B cell (primary cell): ENCODE results near the gene FOXI3. TPM values are rescaled to one million over a fixed set of nuclear protein-coding genes. Genes with fewer than 3 reads are reported as not detected.

Source experiments
- ATAC-seq: fragments of 200-7000 bp; cut with Tn5 transposase; one replicate; pipeline ENCODE4 v1.10.0; 2021; ENCODE audit warnings: low read depth, mild to moderate bottlenecking, moderate number of reproducible peaks, moderate library complexity
- CTCF ChIA-PET: fragments of 350-600 bp; sonication (Branson Sonifier 250); formaldehyde crosslinking; loops from one replicate; lab custom pipeline; 2021; ENCODE audit warnings: antibody characterized with exemption, inconsistent platforms; lab: Charles Lee
- POLR2A ChIA-PET: fragments of 350-600 bp; sonication (Branson Sonifier 250); formaldehyde crosslinking; loops from one replicate; lab custom pipeline; 2021; ENCODE audit warnings: antibody characterized with exemption; lab: Charles Lee
- DNase-seq: peaks from one replicate; pipeline ENCODE4 v3.0.0; 2013
- H2AFZ ChIP-seq: 2 replicates; pipeline ENCODE4 v1.6.1; 2012; ENCODE audit warnings: mild to moderate bottlenecking, low read depth, low read length; ENCODE audit not compliant: insufficient read depth, poor library complexity, severe bottlenecking
- H3K27ac ChIP-seq, 2 donors: 1 replicate in 1 of 2; 2 replicates in 1 of 2; pipeline ENCODE4 v1.5.1; 2012 to 2013; ENCODE audit warnings: low read length in 2 of 2, mild to moderate bottlenecking in 2 of 2, moderate library complexity in 1 of 2
- H3K27me3 ChIP-seq, 4 experiments: fragments of 200-600 bp in 1 of 4; sonication (generic) in 1 of 4; replicated peaks in 1 of 4; 1 replicate in 2 of 4; 2 replicates in 2 of 4; pipeline versions ENCODE4 v1.6.1 to v1.7.0; 2013 to 2016; ENCODE audit warnings: low read length in 3 of 4, mild to moderate bottlenecking in 2 of 4, mixed read lengths in 1 of 4, moderate library complexity in 1 of 4; ENCODE audit not compliant: insufficient read depth in 4 of 4, control insufficient read depth in 3 of 4; ENCODE audit errors: control extremely low read depth in 1 of 4
- H3K36me3 ChIP-seq, 2 experiments: replicated peaks in 1 of 2; 1 replicate in 1 of 2; 2 replicates in 1 of 2; pipeline versions ENCODE4 v1.6.1 to v1.7.1; 2013; ENCODE audit warnings: low read length in 1 of 2; ENCODE audit not compliant: insufficient read depth in 2 of 2, control insufficient read depth in 1 of 2; ENCODE audit errors: control extremely low read depth in 1 of 2, extremely low read depth in 1 of 2
- H3K4me1 ChIP-seq, 2 donors: fragments of 200-600 bp in 1 of 2; sonication (generic) in 1 of 2; 1 replicate in 1 of 2; 2 replicates in 1 of 2; pipeline versions ENCODE4 v1.5.1 to v1.6.1; 2013 to 2017; ENCODE audit warnings: low read length in 2 of 2; ENCODE audit not compliant: control insufficient read depth in 2 of 2, insufficient read depth in 2 of 2
- H3K4me2 ChIP-seq: replicated peaks from 2 replicates; pipeline ENCODE3; 2012; ENCODE audit warnings: mild to moderate bottlenecking, low read depth, low read length; ENCODE audit not compliant: poor library complexity, severe bottlenecking
- H3K4me3 ChIP-seq, 5 experiments: fragments of 200-600 bp in 1 of 5; sonication (generic) in 1 of 5; 1 replicate in 3 of 5; 2 replicates in 2 of 5; pipeline versions ENCODE4 v1.5.1 to v1.7.0; 2011 to 2016; ENCODE audit warnings: low read length in 4 of 5, mild to moderate bottlenecking in 4 of 5, low read depth in 2 of 5, control low read depth in 1 of 5, moderate library complexity in 1 of 5; ENCODE audit not compliant: insufficient read depth in 1 of 5; ENCODE audit errors: control extremely low read depth in 1 of 5, extremely low read depth in 1 of 5
- H3K79me2 ChIP-seq: fragments of 200-600 bp; sonication (generic); one replicate; pipeline ENCODE4 v1.6.0; 2016; ENCODE audit warnings: low read length; ENCODE audit not compliant: control insufficient read depth, insufficient read depth
- H3K9ac ChIP-seq: fragments of 200-600 bp; sonication (generic); 2 replicates; pipeline ENCODE4 v1.6.1; 2017; ENCODE audit warnings: mild to moderate bottlenecking, low read length, moderate library complexity
- H3K9me3 ChIP-seq, 3 donors: one replicate each; pipeline versions ENCODE4 v1.6.1 to v1.7.1; 2013; ENCODE audit warnings: low read length in 2 of 3; ENCODE audit not compliant: control insufficient read depth in 2 of 3, insufficient read depth in 1 of 3; ENCODE audit errors: control extremely low read depth in 1 of 3
- H4K20me1 ChIP-seq: 2 replicates; pipeline ENCODE4 v1.6.0; 2012; ENCODE audit warnings: mild to moderate bottlenecking, low read length; ENCODE audit not compliant: insufficient read depth, control insufficient read depth, poor library complexity, severe bottlenecking
- H3K27ac Mint-ChIP-seq: one replicate; pipeline ENCODE4 v1.8.0; 2021; ENCODE audit warnings: mixed read lengths
- H3K27me3 Mint-ChIP-seq: one replicate; pipeline ENCODE4 v1.8.0; 2021; ENCODE audit warnings: mixed read lengths
- H3K4me1 Mint-ChIP-seq: one replicate; pipeline ENCODE4 v1.8.0; 2021; ENCODE audit warnings: mixed read lengths
- H3K4me3 Mint-ChIP-seq: one replicate; pipeline ENCODE4 v1.8.0; 2021; ENCODE audit warnings: mixed read lengths
- H3K9me3 Mint-ChIP-seq: one replicate; pipeline ENCODE4 v1.8.0; 2022; ENCODE audit warnings: mixed read lengths; ENCODE audit not compliant: insufficient read depth
- EZH2 ChIP-seq: IDR thresholded peaks from 2 replicates; pipeline ENCODE4 v1.6.1; 2012; ENCODE audit warnings: borderline replicate concordance, low read depth, mild to moderate bottlenecking, moderate library complexity, low read length; ENCODE audit not compliant: insufficient read depth, poor library complexity, severe bottlenecking
- WGBS: methylation state at CpG from one replicate; pipeline ENCODE4 v1.1.5; 2013; ENCODE audit warnings: missing lambda C conversion rate; ENCODE audit not compliant: insufficient coverage; 5-methylcytosine and 5-hydroxymethylcytosine counted together
- intact Hi-C: fragments of 100-400 bp; cut with micrococcal nuclease; formaldehyde crosslinking; loops from one replicate; pipeline ENCODE4 v1.10.0; 2022
- polyA minus RNA-seq: library from RNA; depleted of rRNA, polyadenylated mRNA; stranded (reverse); fragments of >200 nt; gene quantifications from 2 replicates; pipeline ENCODE4 v1.2.3, GENCODE V29; 2012
- polyA plus RNA-seq: library from polyadenylated mRNA; depleted of rRNA; stranded (reverse); fragments of >200 nt; gene quantifications from 2 replicates; pipeline ENCODE4 v1.2.3, GENCODE V29; 2012
- total RNA-seq, 2 donors: library from RNA; stranded (reverse); fragments of 120-200 nt in 1 of 2; gene quantifications; 1 replicate in 1 of 2; 2 replicates in 1 of 2; pipeline versions ENCODE4 v1.2.3 to v1.2.4, GENCODE V29; 2013 to 2022
- TF ChIP-seq, protein P1 (sequence below): fragments of 200-600 bp; IDR thresholded peaks from one replicate; pipeline ENCODE4 v1.8.0; 2022; ENCODE audit warnings: antibody characterized with exemption, mild to moderate bottlenecking

Gene FOXI3
- total RNA-seq, result not detected in 2 replicates
- total RNA-seq (2013), result not detected
- not detected in 2 replicates for polyA plus RNA-seq
- polyA minus RNA-seq, result not detected in 2 replicates

GRCh38 chr2:88452565-88452905, at the start of gene FOXI3:
Gene FOXI3, minus strand, starts transcription at chr2:88452693. Its CDS starts 158 bp downstream, at chr2:88452535.
- no peaks in the 10 kb centered on the region for H3K36me3 ChIP-seq
- CTCF ChIA-PET, result no interaction called here
- POLR2A ChIA-PET, result no interaction called here
- peaks cover 0 to 12% (median 2%) of the 10 kb centered on the region in 3 donors for H3K9me3 ChIP-seq
- peak within 1 kb of the TSS; percentile 85 for H3K4me3 Mint-ChIP-seq
- peaks cover 10% of the 10 kb centered on the region for H3K4me1 Mint-ChIP-seq
- no peak within 1 kb of the TSS for H3K9ac ChIP-seq
- TF ChIP-seq, protein P1, sequence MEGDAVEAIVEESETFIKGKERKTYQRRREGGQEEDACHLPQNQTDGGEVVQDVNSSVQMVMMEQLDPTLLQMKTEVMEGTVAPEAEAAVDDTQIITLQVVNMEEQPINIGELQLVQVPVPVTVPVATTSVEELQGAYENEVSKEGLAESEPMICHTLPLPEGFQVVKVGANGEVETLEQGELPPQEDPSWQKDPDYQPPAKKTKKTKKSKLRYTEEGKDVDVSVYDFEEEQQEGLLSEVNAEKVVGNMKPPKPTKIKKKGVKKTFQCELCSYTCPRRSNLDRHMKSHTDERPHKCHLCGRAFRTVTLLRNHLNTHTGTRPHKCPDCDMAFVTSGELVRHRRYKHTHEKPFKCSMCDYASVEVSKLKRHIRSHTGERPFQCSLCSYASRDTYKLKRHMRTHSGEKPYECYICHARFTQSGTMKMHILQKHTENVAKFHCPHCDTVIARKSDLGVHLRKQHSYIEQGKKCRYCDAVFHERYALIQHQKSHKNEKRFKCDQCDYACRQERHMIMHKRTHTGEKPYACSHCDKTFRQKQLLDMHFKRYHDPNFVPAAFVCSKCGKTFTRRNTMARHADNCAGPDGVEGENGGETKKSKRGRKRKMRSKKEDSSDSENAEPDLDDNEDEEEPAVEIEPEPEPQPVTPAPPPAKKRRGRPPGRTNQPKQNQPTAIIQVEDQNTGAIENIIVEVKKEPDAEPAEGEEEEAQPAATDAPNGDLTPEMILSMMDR, result no peak
- no peak for TF ChIP-seq EZH2
- no peaks in the 10 kb centered on the region for H3K79me2 ChIP-seq
- peak; percentile 50 for DNase-seq
- ATAC-seq, result peak; percentile 57
- peaks cover 53% of the 10 kb centered on the region for H3K27me3 Mint-ChIP-seq
- H3K4me1 ChIP-seq, result peaks cover 12 to 16% of the 10 kb centered on the region in 2 donors
- peak within 1 kb of the TSS; percentile 62 for H2AFZ ChIP-seq
- 2% methylated on average over 43 of the region's 48 CpGs for WGBS
- peak within 1 kb of the TSS; percentile 46 for H3K27ac Mint-ChIP-seq
- H4K20me1 ChIP-seq, result no peaks in the 10 kb centered on the region
- intact Hi-C loops, result no loop called here
- peak within 1 kb of the TSS in 4 of 5 experiments; percentile 1 to 47 (median 26) for H3K4me3 ChIP-seq
- H3K9me3 Mint-ChIP-seq, result no peaks in the 10 kb centered on the region
- no peak within 1 kb of the TSS for H3K27ac ChIP-seq
- H3K4me2 ChIP-seq, result peak within 1 kb of the TSS; percentile 72
- peaks cover 0 to 62% (median 38%) of the 10 kb centered on the region in 4 experiments for H3K27me3 ChIP-seq

DNA sequence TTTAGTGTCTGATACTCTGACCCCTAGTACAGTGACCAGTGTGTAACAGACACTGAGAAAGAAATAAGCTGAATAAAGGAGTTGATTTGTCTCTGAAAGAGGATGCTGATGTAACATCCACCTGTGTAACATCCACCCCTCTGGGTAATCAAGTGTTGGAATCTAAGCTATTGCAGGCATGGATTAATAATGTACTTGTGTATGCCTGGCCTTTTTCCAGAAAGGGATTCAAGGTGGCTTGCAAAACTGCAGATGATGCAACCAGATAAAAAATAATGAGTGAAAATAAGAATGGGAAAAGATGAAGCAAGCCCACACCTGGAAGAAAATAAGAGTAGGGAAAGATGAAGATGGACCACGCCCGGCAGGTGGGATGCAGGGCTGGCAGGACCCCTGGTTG, 48.2 kb upstream of the FOXI3 start:
- no peak overlapping the region for H3K9ac ChIP-seq
- Mint-ChIP-seq H3K27ac (no peak overlapping the region), H3K4me3 (no peak overlapping the region), H3K27me3 (peaks cover 27% of the 10 kb centered on the region), H3K9me3 (peaks cover 2% of the 10 kb centered on the region), H3K4me1 (no peaks in the 10 kb centered on the region)
- peaks cover 0 to 5% (median 2%) of the 10 kb centered on the region in 3 donors for H3K9me3 ChIP-seq
- H3K79me2 ChIP-seq, result no peaks in the 10 kb centered on the region
- WGBS, result 95% methylated on average over 2 of the region's 2 CpGs
- intact Hi-C loops, result no loop called here
- H3K4me3 ChIP-seq, result no peak overlapping the region
- H3K27ac ChIP-seq, result no peak overlapping the region
- no peak for ATAC-seq
- H3K4me1 ChIP-seq, result no peaks in the 10 kb centered on the region
- H3K4me2 ChIP-seq, result no peak overlapping the region
- ChIA-PET POLR2A (no interaction called here), CTCF (no interaction called here)
- DNase-seq, result no peak
- TF ChIP-seq EZH2, result no peak
- TF ChIP-seq, protein P1, result no peak
- H4K20me1 ChIP-seq, result no peaks in the 10 kb centered on the region
- no peak overlapping the region for H2AFZ ChIP-seq
- peaks cover 0 to 4% (median 0%) of the 10 kb centered on the region in 4 experiments for H3K27me3 ChIP-seq
- no peaks in the 10 kb centered on the region for H3K36me3 ChIP-seq
